Astrocyte (in vitro differentiated cells and primary cell): ENCODE data around the gene TANGO2. TPM values are rescaled to one million over a fixed set of nuclear protein-coding genes. Genes with fewer than 3 reads are reported as not detected.
A peak's percentile ranks its signal among the peaks of the same experiment; 100 is the strongest.

Experiments used
- DNase-seq: peaks from one replicate; pipeline ENCODE4 v3.0.0-alpha.2; 2010; ENCODE audit warnings: low read depth
- FAIRE-seq: peaks from 2 replicates; lab custom pipeline; 2011; peaks lifted over from hg19 to GRCh38; lab: Jason Lieb, UNC
- H2AFZ ChIP-seq: 2 replicates; pipeline ENCODE4 v1.6.0; 2012; ENCODE audit warnings: low read depth, low read length, inconsistent platforms
- H3K27ac ChIP-seq: 2 replicates; pipeline ENCODE4 v1.5.1; 2011; ENCODE audit warnings: low read depth, low read length, inconsistent platforms
- H3K27me3 ChIP-seq: 2 replicates; pipeline ENCODE4 v1.6.0; 2011; ENCODE audit warnings: low read length, inconsistent platforms; ENCODE audit not compliant: insufficient read depth
- H3K36me3 ChIP-seq: 2 replicates; pipeline ENCODE4 v1.5.1; 2011; ENCODE audit warnings: low read length, inconsistent platforms; ENCODE audit not compliant: insufficient read depth
- H3K4me1 ChIP-seq: 2 replicates; pipeline ENCODE4 v1.5.1; 2011; ENCODE audit warnings: low read length, inconsistent platforms; ENCODE audit not compliant: insufficient read depth
- H3K4me2 ChIP-seq: 2 replicates; pipeline ENCODE4 v1.6.0; 2012; ENCODE audit warnings: low read length, inconsistent platforms
- H3K4me3 ChIP-seq: 2 replicates; pipeline ENCODE4 v1.5.1; 2011; ENCODE audit warnings: low read depth, mild to moderate bottlenecking, low read length, inconsistent platforms; ENCODE audit not compliant: insufficient read depth
- H3K79me2 ChIP-seq: 2 replicates; pipeline ENCODE4 v1.6.0; 2012; ENCODE audit warnings: mild to moderate bottlenecking, low read length, inconsistent platforms; ENCODE audit not compliant: insufficient read depth
- H3K9ac ChIP-seq: 2 replicates; pipeline ENCODE4 v1.6.0; 2012; ENCODE audit warnings: mild to moderate bottlenecking, low read length, inconsistent platforms
- H3K9me3 ChIP-seq: 2 replicates; pipeline ENCODE4 v1.5.1; 2012; ENCODE audit warnings: low read depth, mild to moderate bottlenecking, low read length, inconsistent platforms; ENCODE audit not compliant: insufficient read depth
- H4K20me1 ChIP-seq: 2 replicates; pipeline ENCODE4 v1.6.0; 2012; ENCODE audit warnings: low read length, inconsistent platforms; ENCODE audit not compliant: insufficient read depth
- H3K27ac Mint-ChIP-seq: one replicate; pipeline ENCODE4 v1.8.0; 2021; ENCODE audit warnings: mild to moderate bottlenecking, mixed read lengths; ENCODE audit not compliant: unreplicated experiment
- H3K27me3 Mint-ChIP-seq: one replicate; pipeline ENCODE4 v1.8.0; 2021; ENCODE audit warnings: low read depth, mixed read lengths; ENCODE audit not compliant: unreplicated experiment
- H3K36me3 Mint-ChIP-seq: one replicate; pipeline ENCODE4 v1.8.0; 2021; ENCODE audit warnings: low read depth, mixed read lengths; ENCODE audit not compliant: unreplicated experiment
- H3K4me1 Mint-ChIP-seq: one replicate; pipeline ENCODE4 v1.8.0; 2021; ENCODE audit warnings: low read depth, mixed read lengths; ENCODE audit not compliant: unreplicated experiment
- H3K4me3 Mint-ChIP-seq: one replicate; pipeline ENCODE4 v1.8.0; 2021; ENCODE audit warnings: mild to moderate bottlenecking, moderate library complexity, mixed read lengths; ENCODE audit not compliant: unreplicated experiment
- H3K9me3 Mint-ChIP-seq: one replicate; pipeline ENCODE4 v1.8.0; 2021; ENCODE audit warnings: mild to moderate bottlenecking, mixed read lengths; ENCODE audit not compliant: unreplicated experiment
- EZH2 ChIP-seq: IDR thresholded peaks from 2 replicates; pipeline ENCODE4 v1.6.1; 2012; ENCODE audit warnings: mild to moderate bottlenecking, low read length, inconsistent platforms; ENCODE audit not compliant: insufficient read depth
- total RNA-seq: library from RNA; stranded (reverse); gene quantifications from 2 replicates; pipeline ENCODE4 v1.2.1, GENCODE V29; 2021
- TF ChIP-seq, protein P1 (sequence below): IDR thresholded peaks from 2 replicates; pipeline ENCODE4 v1.5.1; 2011; ENCODE audit warnings: low read depth, mild to moderate bottlenecking, inconsistent platforms, low read length, moderate library complexity; ENCODE audit not compliant: insufficient read depth

TANGO2 gene
- total RNA-seq, 1 donor from 2014 or later, result 28.0 TPM

DNA sequence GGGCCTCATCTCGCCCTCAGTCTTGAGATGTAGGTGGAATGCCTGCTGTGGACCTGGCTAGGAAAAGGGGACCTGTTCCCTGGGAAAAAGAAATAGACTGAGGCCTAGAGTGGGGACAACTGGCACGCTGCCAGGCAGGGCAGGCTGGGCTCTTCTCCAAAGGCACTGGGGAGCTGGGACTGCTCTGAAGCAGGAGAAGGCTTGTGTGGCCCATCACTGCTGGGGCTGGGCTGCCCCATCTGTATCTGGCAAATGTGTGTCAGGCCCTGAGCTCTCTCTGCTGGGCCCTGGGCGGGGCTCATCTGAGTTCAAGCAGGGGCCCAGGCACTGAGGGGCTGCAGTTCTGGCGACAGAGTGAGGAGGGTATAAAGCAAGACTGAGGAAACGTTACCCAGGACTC lies 37.2 kb upstream of the TANGO2 start:
- H3K27ac ChIP-seq, result peak overlapping the region; percentile 40
- no peak overlapping the region for H3K4me3 ChIP-seq
- Mint-ChIP-seq H3K36me3 (peaks cover 2% of the 10 kb centered on the region), H3K27ac (peak overlapping the region; percentile 53), H3K4me1 (peaks cover 11% of the 10 kb centered on the region), H3K9me3 (no peaks in the 10 kb centered on the region), H3K4me3 (no peak overlapping the region), H3K27me3 (no peaks in the 10 kb centered on the region)
- H3K9me3 ChIP-seq, result no peaks in the 10 kb centered on the region
- H3K27me3 ChIP-seq, result no peaks in the 10 kb centered on the region
- peaks cover 21% of the 10 kb centered on the region for H3K79me2 ChIP-seq
- H3K4me2 ChIP-seq, result no peak overlapping the region
- FAIRE-seq (no peak), DNase-seq (no peak)
- no peaks in the 10 kb centered on the region for H3K36me3 ChIP-seq
- peak overlapping the region; percentile 71 for H3K9ac ChIP-seq
- H3K4me1 ChIP-seq, result peaks cover 27% of the 10 kb centered on the region
- H4K20me1 ChIP-seq, result peaks cover 30% of the 10 kb centered on the region
- H2AFZ ChIP-seq, result no peak overlapping the region
- TF ChIP-seq, protein P1, sequence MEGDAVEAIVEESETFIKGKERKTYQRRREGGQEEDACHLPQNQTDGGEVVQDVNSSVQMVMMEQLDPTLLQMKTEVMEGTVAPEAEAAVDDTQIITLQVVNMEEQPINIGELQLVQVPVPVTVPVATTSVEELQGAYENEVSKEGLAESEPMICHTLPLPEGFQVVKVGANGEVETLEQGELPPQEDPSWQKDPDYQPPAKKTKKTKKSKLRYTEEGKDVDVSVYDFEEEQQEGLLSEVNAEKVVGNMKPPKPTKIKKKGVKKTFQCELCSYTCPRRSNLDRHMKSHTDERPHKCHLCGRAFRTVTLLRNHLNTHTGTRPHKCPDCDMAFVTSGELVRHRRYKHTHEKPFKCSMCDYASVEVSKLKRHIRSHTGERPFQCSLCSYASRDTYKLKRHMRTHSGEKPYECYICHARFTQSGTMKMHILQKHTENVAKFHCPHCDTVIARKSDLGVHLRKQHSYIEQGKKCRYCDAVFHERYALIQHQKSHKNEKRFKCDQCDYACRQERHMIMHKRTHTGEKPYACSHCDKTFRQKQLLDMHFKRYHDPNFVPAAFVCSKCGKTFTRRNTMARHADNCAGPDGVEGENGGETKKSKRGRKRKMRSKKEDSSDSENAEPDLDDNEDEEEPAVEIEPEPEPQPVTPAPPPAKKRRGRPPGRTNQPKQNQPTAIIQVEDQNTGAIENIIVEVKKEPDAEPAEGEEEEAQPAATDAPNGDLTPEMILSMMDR, result no peak
- TF ChIP-seq EZH2, result no peak

DNA sequence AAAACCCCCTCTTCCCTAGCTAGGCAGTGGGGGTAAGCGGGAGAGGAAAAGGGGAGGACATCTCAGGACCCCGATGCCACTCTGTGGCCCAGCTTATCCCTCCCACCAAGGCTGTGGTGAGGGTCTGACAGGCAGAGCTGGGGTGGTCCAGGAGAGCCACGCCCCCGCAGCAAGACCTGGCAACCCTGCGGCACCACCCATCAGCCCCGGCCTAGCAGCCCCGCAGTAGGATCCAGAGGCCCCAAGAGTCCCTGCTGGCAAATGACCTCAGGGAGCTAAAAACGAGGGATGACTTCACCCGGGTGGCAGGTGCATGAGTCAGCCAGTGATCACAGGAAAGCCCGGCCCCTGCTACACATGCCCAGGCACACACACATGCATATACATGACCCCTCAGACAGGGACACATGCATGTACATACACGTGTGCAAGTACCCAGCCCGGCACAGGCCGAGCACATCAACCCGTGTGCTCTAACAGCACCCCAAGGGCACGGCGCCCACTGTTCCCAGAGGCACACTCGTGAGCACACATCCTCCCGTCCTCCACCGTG lies 36.6 kb upstream of the TANGO2 start:
- Histone ChIP-seq H3K27me3 (no peaks in the 10 kb centered on the region), H3K4me2 (peak overlapping the region; percentile 44), H3K27ac (peak overlapping the region; percentile 40), H3K79me2 (peaks cover 21% of the 10 kb centered on the region), H4K20me1 (peaks cover 30% of the 10 kb centered on the region), H2AFZ (no peak overlapping the region), H3K36me3 (no peaks in the 10 kb centered on the region), H3K9me3 (no peaks in the 10 kb centered on the region), H3K4me3 (no peak overlapping the region), H3K4me1 (peaks cover 27% of the 10 kb centered on the region), H3K9ac (peak overlapping the region; percentile 71)
- Mint-ChIP-seq H3K27me3 (peaks cover 2% of the 10 kb centered on the region), H3K36me3 (peaks cover 2% of the 10 kb centered on the region), H3K4me3 (no peak overlapping the region), H3K27ac (peak overlapping the region; percentile 53), H3K9me3 (no peaks in the 10 kb centered on the region), H3K4me1 (peaks cover 11% of the 10 kb centered on the region)
- TF ChIP-seq, protein P1, result no peak
- no peak for TF ChIP-seq EZH2
- FAIRE-seq (no peak), DNase-seq (peak; percentile 68)
